GM12891 (cell line): ENCODE data around the gene CASTOR1.

Experiments used
- POLR2A ChIP-seq: IDR thresholded peaks from 2 replicates; pipeline ENCODE4 v1.6.1; 2011; ENCODE audit warnings: low read depth, low read length, control low read depth
- POLR2AphosphoS5 ChIP-seq: IDR thresholded peaks from 2 replicates; pipeline ENCODE4 v1.6.1; 2011; ENCODE audit warnings: low read depth, low read length, control low read depth
- SPI1 ChIP-seq: IDR thresholded peaks from 2 replicates; pipeline ENCODE4 v1.6.1; 2011; ENCODE audit warnings: low read depth, low read length, control low read depth

GRCh38 chr22:30297991-30298701, 8.8 kb upstream of the CASTOR1 start:
- TF ChIP-seq POLR2AphosphoS5 (no peak), POLR2A (no peak), SPI1 (no peak)
